GM12873 (cell line): ENCODE results near the gene OBSCN.

ENCODE experiments used
- CTCF ChIP-seq: IDR thresholded peaks from 2 replicates; pipeline ENCODE4 v1.5.1; 2012; ENCODE audit warnings: low read depth, mild to moderate bottlenecking, moderate library complexity, low read length, control low read depth; ENCODE audit not compliant: insufficient read depth; ENCODE audit errors: missing control alignments

OBSCN gene

GRCh38 chr1:228410015-228410414 is 202.2 kb downstream of the OBSCN start:
- no peak for TF ChIP-seq CTCF

- no peak for TF ChIP-seq CTCF
Observed at GRCh38 chr1:228410671-228411070, 202.8 kb downstream of the OBSCN start.

GRCh38 chr1:228411121-228411520 is 203.3 kb downstream of the OBSCN start:
- TF ChIP-seq CTCF = no peak

- no peak for TF ChIP-seq CTCF
Observed at GRCh38 chr1:228411548-228412430, 203.9 kb downstream of the OBSCN start.

GRCh38 chr1:228413241-228414010 is 205.6 kb downstream of the OBSCN start:
- no peak for TF ChIP-seq CTCF

GRCh38 chr1:228414511-228415211 is 206.8 kb downstream of the OBSCN start:
- no peak for TF ChIP-seq CTCF

- TF ChIP-seq CTCF = no peak
Observed at GRCh38 chr1:228415221-228415620, 207.4 kb downstream of the OBSCN start.
